GM18907 (cell line): ENCODE results near the gene TAF5L.
"Not testable (repeated sequence)": the region's sequence is repeated elsewhere in the genome, so short reads cannot be mapped to it uniquely, and the experiment has no call there.

Experiments
- ATAC-seq: cut with Tn5 transposase; IDR thresholded peaks from one replicate; pipeline ENCODE4 v1.9.1; 2021; ENCODE audit warnings: mild to moderate bottlenecking, moderate library complexity; ENCODE audit not compliant: unreplicated experiment

TAF5L gene

DNA sequence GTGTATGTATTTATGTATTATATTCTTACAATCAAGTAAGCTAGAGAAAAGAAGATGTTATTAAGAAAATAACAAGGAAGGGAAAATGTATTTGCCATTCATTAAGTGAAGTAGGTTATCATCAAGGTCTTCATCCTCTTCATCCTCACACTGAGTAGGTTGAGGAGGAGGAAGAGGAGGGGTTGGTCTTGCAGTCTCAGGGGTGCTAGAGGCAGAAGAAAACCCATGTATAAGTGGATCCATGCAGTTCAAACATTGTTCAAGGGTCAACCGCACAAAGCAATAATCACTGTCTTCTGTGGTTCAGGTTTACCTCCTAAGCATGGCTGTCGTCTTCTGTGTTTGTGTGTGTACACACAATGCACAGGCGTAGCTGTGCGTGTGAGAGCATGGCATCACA lies 17.0 kb upstream of the TAF5L start:
- no peak for ATAC-seq

- no peak for ATAC-seq
Observed at GRCh38 chr1:229642376-229642775, 16.5 kb upstream of the TAF5L start.

- ATAC-seq = no peak
Observed at GRCh38 chr1:229641306-229641705, 15.4 kb upstream of the TAF5L start.

GRCh38 chr1:229640455-229640854 lies 14.5 kb upstream of the TAF5L start:
- ATAC-seq = no peak

DNA sequence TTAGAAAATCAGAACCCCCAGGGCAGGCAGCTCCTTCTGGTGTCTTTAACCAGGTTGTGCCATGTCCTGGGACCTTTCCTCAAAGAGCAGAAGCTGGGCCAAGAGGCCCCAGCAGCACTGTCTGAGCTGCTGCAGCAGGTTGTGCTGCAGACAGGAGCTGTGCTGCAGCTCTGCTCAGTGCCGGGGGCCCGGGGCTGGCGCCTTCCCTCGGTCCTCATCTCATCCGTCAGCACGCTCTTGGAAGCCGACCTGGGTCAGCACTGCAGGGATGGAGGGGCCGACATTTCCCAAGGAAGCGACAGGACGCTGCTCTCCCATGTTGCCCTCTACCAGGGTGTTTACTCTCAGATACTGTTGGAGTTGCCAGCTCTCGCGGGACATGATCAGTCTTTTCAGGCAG lies 11.8 kb upstream of the TAF5L start:
- no peak for ATAC-seq

DNA sequence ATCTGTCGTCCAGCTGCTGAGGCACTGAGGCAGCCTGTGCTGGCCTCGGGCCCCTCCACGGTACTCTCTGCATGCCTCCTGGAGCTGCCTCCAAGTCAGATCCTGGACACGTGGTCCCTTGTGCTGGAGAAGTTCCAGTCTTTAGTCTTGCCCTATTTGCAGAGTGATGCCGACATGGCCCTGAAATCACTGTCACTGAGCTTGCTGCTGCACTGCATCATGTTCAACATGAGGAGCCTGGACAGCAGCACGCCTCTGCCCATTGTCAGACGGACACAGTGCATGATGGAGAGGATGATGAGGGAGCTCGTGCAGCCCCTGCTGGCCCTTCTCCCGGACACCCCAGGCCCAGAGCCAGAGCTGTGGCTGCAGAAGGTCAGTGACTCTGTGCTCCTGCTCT lies 10.1 kb upstream of the TAF5L start:
- ATAC-seq = no peak

DNA sequence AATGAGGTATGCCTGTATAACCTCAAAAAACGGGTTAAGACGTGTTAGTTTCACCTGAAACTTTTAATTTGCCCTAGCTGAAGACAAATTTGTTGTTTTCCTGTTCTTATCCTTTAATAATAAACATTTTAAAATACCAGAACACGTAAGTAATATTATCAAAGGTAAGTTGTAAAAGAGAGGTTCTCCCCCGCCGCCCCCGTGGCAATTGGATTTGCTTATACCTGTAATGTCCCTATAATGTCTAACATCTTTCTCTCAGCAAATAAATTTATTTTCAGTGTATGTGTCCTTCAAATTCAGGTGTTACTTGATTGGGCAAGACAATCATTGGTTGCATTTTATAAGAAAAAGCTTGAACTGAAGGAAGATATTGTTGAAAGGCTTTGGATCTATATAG lies 6.0 kb upstream of the TAF5L start:
- ATAC-seq = no peak

DNA sequence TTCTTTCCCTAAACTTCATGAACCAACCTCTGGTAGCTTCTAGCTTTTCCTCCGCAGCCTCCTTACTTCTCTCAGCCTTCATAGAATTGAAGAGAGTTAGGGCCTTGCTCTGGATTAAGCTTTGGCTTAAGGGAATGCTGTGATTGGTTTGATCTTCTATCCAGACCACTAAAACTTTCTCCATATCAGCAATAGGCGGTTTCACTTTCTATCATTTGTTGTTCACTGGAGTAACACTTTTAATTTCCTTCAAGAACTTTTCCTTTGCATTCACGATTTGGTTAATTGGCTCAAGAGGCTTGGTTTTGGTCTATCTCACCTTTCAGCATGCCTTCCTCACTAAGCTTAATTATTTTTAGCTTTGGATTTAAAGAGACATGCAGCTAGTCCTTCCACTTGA lies 5.2 kb upstream of the TAF5L start:
- no peak for ATAC-seq

- ATAC-seq = no peak
Observed at GRCh38 chr1:229629261-229629660, 3.3 kb upstream of the TAF5L start.

GRCh38 chr1:229627003-229627402 lies 1.1 kb upstream of the TAF5L start:
- ATAC-seq = no peak

GRCh38 chr1:229625071-229625914 lies 629 bp downstream of the TAF5L start:
- peak; percentile 44 for ATAC-seq

- no peak for ATAC-seq
Observed at GRCh38 chr1:229624521-229625070, 1.3 kb downstream of the TAF5L start.

DNA sequence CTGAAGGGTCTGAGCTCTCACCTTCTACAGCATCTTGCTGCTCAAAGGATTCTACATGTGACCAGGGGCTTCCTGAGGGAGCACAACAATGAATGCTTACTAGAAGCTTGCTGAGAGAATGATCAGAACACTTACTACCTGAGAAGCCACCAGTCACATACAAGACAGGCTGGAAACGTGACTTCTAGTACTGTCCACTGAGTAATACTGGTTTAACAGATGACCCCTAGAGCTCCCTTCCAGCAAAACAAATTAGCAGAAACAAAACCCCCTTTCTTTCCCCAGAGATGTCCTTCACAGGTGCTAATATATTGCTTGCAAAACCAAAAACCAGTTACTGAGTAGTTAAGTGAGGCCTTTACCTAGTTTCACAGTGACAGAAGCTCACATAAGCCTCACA lies 2.1 kb downstream of the TAF5L start:
- ATAC-seq = no peak

GRCh38 chr1:229623225-229623624 lies 2.7 kb downstream of the TAF5L start:
- no peak for ATAC-seq

GRCh38 chr1:229622641-229623120 lies 3.2 kb downstream of the TAF5L start:
- ATAC-seq = not testable (repeated sequence)

- no peak for ATAC-seq
Observed at GRCh38 chr1:229621663-229622062, 4.3 kb downstream of the TAF5L start.

DNA sequence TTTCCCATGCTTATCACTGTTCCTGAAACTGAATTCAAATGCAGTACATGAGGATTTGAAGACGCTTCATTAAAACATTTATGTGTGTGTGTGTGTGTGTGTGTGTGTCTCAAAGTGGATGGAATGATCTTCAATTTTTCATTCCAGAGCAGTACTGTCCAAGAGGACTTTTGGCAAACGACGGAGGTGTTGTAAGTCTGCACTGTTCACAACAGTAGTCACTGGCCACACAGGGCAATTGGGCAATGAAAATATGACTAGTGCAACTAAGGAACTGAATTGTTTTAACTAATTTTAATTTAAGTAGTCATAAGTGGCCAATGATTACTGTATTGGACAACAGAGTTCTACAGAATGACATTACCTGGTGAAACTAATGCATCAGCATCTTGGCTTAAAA lies 5.0 kb downstream of the TAF5L start:
- no peak for ATAC-seq

DNA sequence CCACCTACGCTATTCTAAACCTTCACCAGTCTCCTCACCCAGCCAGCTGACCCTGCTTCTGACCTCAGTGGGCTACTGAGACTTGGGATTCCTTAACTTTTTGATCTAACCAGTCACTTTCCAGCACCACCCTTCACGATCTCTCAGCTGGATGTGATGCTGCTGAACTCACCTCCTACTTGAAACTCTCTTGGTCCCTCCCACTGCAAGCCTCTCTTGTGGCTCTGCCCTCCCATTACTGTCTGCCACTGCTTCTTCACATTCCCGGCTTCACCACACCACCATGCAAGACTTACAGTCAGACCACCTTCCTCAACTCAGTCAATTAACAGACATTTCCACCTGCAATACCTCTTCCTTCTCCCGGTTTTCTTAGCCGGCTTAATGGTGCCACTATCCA lies 6.3 kb downstream of the TAF5L start:
- ATAC-seq = no peak

DNA sequence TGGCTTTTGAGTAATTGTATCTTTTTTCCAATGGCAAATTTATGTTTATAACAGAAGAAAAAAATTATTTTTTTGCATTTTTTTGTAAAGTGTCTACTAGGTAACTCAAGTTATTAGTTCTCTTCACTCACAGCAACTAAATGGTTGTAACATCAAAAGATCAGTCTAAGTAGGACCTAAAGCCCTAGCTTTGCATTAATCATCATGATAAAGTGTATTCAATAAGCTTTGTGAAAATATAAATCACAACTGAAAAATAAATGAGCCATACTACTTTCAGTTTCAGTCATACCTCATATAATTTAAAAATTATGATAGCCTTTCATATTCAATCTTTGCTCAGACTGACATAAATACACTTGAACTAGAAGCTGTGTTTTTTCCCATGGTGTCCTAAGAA lies 6.9 kb downstream of the TAF5L start:
- no peak for ATAC-seq

- no peak for ATAC-seq
Observed at GRCh38 chr1:229617351-229618100, 8.4 kb downstream of the TAF5L start.

GRCh38 chr1:229614701-229615100 lies 11.2 kb downstream of the TAF5L start:
- ATAC-seq = no peak

GRCh38 chr1:229613938-229614337 lies 12.0 kb downstream of the TAF5L start:
- no peak for ATAC-seq
